H1 (cell line): ENCODE measurements around the gene EPB41L4B.
A peak's percentile ranks its signal among the peaks of the same experiment; 100 is the strongest.

ENCODE experiments used
- ATF3 ChIP-seq: IDR thresholded peaks from 2 replicates; pipeline ENCODE4 v1.6.1; 2011; ENCODE audit warnings: low read depth, mild to moderate bottlenecking, low read length; ENCODE audit not compliant: insufficient read depth
- BACH1 ChIP-seq: IDR thresholded peaks from 2 replicates; pipeline ENCODE4 v1.6.1; 2012; ENCODE audit warnings: low read length, improper control_type of control experiment
- BRCA1 ChIP-seq: IDR thresholded peaks from 2 replicates; pipeline ENCODE4 v1.6.1; 2012; ENCODE audit warnings: low read depth, low read length, improper control_type of control experiment
- CBX5 ChIP-seq: fragments of 300-800, 300-1000 bp; sonication (generic); IDR thresholded peaks from 2 replicates; pipeline ENCODE4 v1.7.1; 2016; ENCODE audit warnings: antibody characterized with exemption, low read length, low read depth
- CHD1 ChIP-seq: IDR thresholded peaks from 2 replicates; pipeline ENCODE4 v1.6.1; 2012; ENCODE audit warnings: low read depth, low read length, improper control_type of control experiment
- CTCF ChIP-seq, 3 experiments: IDR thresholded peaks; 1 replicate in 2 of 3; 2 replicates in 1 of 3; pipeline versions ENCODE4 v1.5.1 to v1.6.1; 2011; ENCODE audit warnings: low read length in 3 of 3, mild to moderate bottlenecking in 3 of 3, inconsistent platforms in 2 of 3, low read depth in 1 of 3, moderate library complexity in 1 of 3; ENCODE audit not compliant: insufficient read depth in 1 of 3; ENCODE audit errors: control extremely low read depth in 1 of 3
- EP300 ChIP-seq, 2 experiments: IDR thresholded peaks; 1 replicate in 1 of 2; 2 replicates in 1 of 2; pipeline ENCODE4 v1.6.1; 2011 to 2012; ENCODE audit warnings: low read depth in 2 of 2, low read length in 2 of 2, mild to moderate bottlenecking in 2 of 2, borderline replicate concordance in 1 of 2, inconsistent platforms in 1 of 2, moderate library complexity in 1 of 2
- SIN3A ChIP-seq, 2 experiments: IDR thresholded peaks in 1 of 2; conservative IDR thresholded peaks in 1 of 2; 2 replicates each; pipeline ENCODE4 v1.6.1; 2011 to 2012; ENCODE audit warnings: low read length in 2 of 2, improper control_type of control experiment in 1 of 2, low read depth in 1 of 2, mild to moderate bottlenecking in 1 of 2
- TAF1 ChIP-seq: IDR thresholded peaks from 2 replicates; pipeline ENCODE4 v1.6.1; 2011; ENCODE audit warnings: mild to moderate bottlenecking, low read depth, low read length
- YY1 ChIP-seq: IDR thresholded peaks from 2 replicates; pipeline ENCODE4 v1.6.1; 2011; ENCODE audit warnings: low read depth, mild to moderate bottlenecking, low read length
- TF ChIP-seq, protein P1 (sequence below): IDR thresholded peaks from 2 replicates; pipeline ENCODE4 v1.6.1; 2011; ENCODE audit warnings: low read length, improper control_type of control experiment
- TF ChIP-seq, protein P2 (sequence below): IDR thresholded peaks from 2 replicates; pipeline ENCODE4 v1.6.1; 2012; ENCODE audit warnings: low read length, inconsistent platforms

- TF ChIP-seq, protein P1, sequence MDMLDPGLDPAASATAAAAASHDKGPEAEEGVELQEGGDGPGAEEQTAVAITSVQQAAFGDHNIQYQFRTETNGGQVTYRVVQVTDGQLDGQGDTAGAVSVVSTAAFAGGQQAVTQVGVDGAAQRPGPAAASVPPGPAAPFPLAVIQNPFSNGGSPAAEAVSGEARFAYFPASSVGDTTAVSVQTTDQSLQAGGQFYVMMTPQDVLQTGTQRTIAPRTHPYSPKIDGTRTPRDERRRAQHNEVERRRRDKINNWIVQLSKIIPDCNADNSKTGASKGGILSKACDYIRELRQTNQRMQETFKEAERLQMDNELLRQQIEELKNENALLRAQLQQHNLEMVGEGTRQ: no peak
- TF ChIP-seq CTCF (IDR thresholded peaks at IDR 0.05; ENCODE audit: control extremely low read depth in 1 of 3, insufficient read depth in 1 of 3, low read depth in 1 of 3, low read length in 3 of 3) (peak in 1 of 3 experiments; percentile 2; a peak in 1 of 4 replicates), EP300 (IDR thresholded peaks at IDR 0.05; ENCODE audit: borderline replicate concordance in 1 of 2, low read depth in 2 of 2, low read length in 2 of 2) (no peak), CBX5 (no peak), TAF1 (no peak), YY1 (no peak), ATF3 (no peak), CHD1 (no peak), SIN3A (conservative IDR thresholded peaks at IDR 0.05 in 1 of 2, IDR thresholded peaks at IDR 0.05 in 1 of 2; ENCODE audit: low read depth in 1 of 2, low read length in 2 of 2) (no peak), BRCA1 (no peak), BACH1 (no peak)
- TF ChIP-seq, protein P2, sequence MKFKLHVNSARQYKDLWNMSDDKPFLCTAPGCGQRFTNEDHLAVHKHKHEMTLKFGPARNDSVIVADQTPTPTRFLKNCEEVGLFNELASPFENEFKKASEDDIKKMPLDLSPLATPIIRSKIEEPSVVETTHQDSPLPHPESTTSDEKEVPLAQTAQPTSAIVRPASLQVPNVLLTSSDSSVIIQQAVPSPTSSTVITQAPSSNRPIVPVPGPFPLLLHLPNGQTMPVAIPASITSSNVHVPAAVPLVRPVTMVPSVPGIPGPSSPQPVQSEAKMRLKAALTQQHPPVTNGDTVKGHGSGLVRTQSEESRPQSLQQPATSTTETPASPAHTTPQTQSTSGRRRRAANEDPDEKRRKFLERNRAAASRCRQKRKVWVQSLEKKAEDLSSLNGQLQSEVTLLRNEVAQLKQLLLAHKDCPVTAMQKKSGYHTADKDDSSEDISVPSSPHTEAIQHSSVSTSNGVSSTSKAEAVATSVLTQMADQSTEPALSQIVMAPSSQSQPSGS: no peak
Observed at GRCh38 chr9:109320331-109320741, 523 bp downstream of the EPB41L4B start.
